ENCODE measurements around the gene PTPRD. TPM values are rescaled to one million over a fixed set of nuclear protein-coding genes. Genes with fewer than 3 reads are reported as not detected.
"Not testable (repeated sequence)": the region's sequence is repeated elsewhere in the genome, so short reads cannot be mapped to it uniquely, and the experiment has no call there.

Gene PTPRD
- total RNA-seq, 1 donor from 2014 or later = 139 TPM

- no peaks in the 10 kb centered on the region for H3K27me3 Mint-ChIP-seq (ENCODE audit: low read depth)
- H3K4me3 Mint-ChIP-seq = no peak overlapping the region
- no peak overlapping the region for H3K27ac Mint-ChIP-seq (ENCODE audit: unreplicated experiment)
These were observed 246.5 kb downstream of the PTPRD start for GRCh38 chr9:10366171-10366779.

GRCh38 chr9:10354591-10354990 is 258.2 kb downstream of the PTPRD start:
- Mint-ChIP-seq H3K9me3 (no peaks in the 10 kb centered on the region), H3K4me1 (no peaks in the 10 kb centered on the region), H3K36me3 (ENCODE audit: low read depth) (no peaks in the 10 kb centered on the region), H3K27ac (ENCODE audit: unreplicated experiment) (no peak overlapping the region), H3K27me3 (ENCODE audit: low read depth) (no peaks in the 10 kb centered on the region), H3K4me3 (no peak overlapping the region)
- TF ChIP-seq CTCF (conservative IDR thresholded peaks at IDR 0.05) = no peak
- no peak for DNase-seq (ENCODE audit: low read depth, low spot score)

More at GRCh38 chr9:10366171-10366779, 246.5 kb downstream of the PTPRD start:
- TF ChIP-seq CTCF (conservative IDR thresholded peaks at IDR 0.05) = peak; percentile 86
- Mint-ChIP-seq H3K36me3 (ENCODE audit: low read depth) (no peaks in the 10 kb centered on the region), H3K9me3 (no peaks in the 10 kb centered on the region), H3K4me1 (no peaks in the 10 kb centered on the region)
- DNase-seq (ENCODE audit: low read depth, low spot score) = peak; percentile 12

GRCh38 chr9:10345621-10346020 is 267.2 kb downstream of the PTPRD start:
- not testable (repeated sequence) for DNase-seq (ENCODE audit: low read depth, low spot score); H3K4me3 Mint-ChIP-seq; H3K27ac Mint-ChIP-seq (ENCODE audit: unreplicated experiment); H3K36me3 Mint-ChIP-seq (ENCODE audit: low read depth); H3K27me3 Mint-ChIP-seq (ENCODE audit: low read depth); H3K9me3 Mint-ChIP-seq; H3K4me1 Mint-ChIP-seq

GRCh38 chr9:10341057-10341456 is 271.7 kb downstream of the PTPRD start:
- Mint-ChIP-seq H3K36me3 (ENCODE audit: low read depth) (no peaks in the 10 kb centered on the region), H3K9me3 (no peaks in the 10 kb centered on the region), H3K27me3 (ENCODE audit: low read depth) (no peaks in the 10 kb centered on the region), H3K4me1 (no peaks in the 10 kb centered on the region), H3K4me3 (no peak overlapping the region), H3K27ac (ENCODE audit: unreplicated experiment) (no peak overlapping the region)
- no peak for DNase-seq (ENCODE audit: low read depth, low spot score)
- TF ChIP-seq CTCF (conservative IDR thresholded peaks at IDR 0.05) = no peak

- Mint-ChIP-seq H3K27me3 (ENCODE audit: low read depth) (no peaks in the 10 kb centered on the region), H3K36me3 (ENCODE audit: low read depth) (no peaks in the 10 kb centered on the region), H3K9me3 (no peaks in the 10 kb centered on the region), H3K4me3 (no peak overlapping the region), H3K4me1 (no peaks in the 10 kb centered on the region), H3K27ac (ENCODE audit: unreplicated experiment) (no peak overlapping the region)
- no peak for DNase-seq (ENCODE audit: low read depth, low spot score)
- no peak for TF ChIP-seq CTCF (conservative IDR thresholded peaks at IDR 0.05)
These were observed 273.6 kb downstream of the PTPRD start for GRCh38 chr9:10339152-10339551.

- no peaks in the 10 kb centered on the region for H3K36me3 Mint-ChIP-seq (ENCODE audit: low read depth)
- H3K27me3 Mint-ChIP-seq (ENCODE audit: low read depth) = no peaks in the 10 kb centered on the region
- no peak for TF ChIP-seq CTCF (conservative IDR thresholded peaks at IDR 0.05)
- H3K4me3 Mint-ChIP-seq = no peak overlapping the region
- H3K9me3 Mint-ChIP-seq = no peaks in the 10 kb centered on the region
- no peak for DNase-seq (ENCODE audit: low read depth, low spot score)
- H3K4me1 Mint-ChIP-seq = no peaks in the 10 kb centered on the region
- H3K27ac Mint-ChIP-seq (ENCODE audit: unreplicated experiment) = no peak overlapping the region
These were observed 281.6 kb downstream of the PTPRD start for GRCh38 chr9:10331157-10331556.

Data from neural crest cell (in vitro differentiated cells).